ENCODE data around the gene SLIT3.

Gene SLIT3

DNA sequence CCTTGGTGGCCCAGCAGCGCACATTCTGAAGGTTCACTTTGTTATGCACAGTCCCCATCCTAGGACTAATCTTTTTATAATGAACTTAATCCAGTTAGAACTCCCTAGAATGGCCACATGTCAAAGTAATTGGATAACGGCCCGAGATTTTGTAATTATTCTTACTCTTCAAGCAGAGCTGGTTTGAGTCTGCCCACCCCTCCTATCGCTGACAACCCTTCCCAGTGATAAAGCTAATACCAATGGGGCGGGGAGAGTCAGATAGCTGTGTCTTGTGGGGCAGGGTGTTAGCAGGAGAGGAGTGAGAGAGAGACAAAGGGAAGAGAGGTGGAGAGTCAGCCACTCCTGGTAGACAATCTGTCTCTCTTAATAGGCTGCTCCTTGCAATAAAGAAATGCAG is 356.9 kb downstream of the SLIT3 start:
- no peak for DNase-seq

GRCh38 chr5:168943091-168943884 is 357.7 kb downstream of the SLIT3 start:
- DNase-seq: no peak

DNA sequence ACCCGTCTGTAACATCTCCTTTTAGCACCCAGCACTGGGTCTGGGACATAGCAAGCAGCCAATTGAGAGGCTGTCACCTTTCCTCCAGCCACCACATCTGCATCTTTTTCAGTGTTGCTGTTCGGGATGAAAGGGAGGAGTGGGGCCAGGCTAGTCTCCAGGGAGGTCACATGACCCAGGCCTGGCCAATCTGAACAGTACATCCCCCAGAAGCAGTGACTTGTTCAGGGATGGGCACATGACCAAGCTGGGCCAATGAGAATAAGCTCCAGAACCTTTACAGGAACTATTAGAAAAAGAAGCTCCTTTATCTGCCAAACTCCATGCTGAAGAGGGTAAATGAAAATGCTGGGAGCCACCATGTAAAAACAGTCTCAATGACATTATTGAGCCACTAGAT is 359.0 kb downstream of the SLIT3 start:
- DNase-seq: no peak

DNA sequence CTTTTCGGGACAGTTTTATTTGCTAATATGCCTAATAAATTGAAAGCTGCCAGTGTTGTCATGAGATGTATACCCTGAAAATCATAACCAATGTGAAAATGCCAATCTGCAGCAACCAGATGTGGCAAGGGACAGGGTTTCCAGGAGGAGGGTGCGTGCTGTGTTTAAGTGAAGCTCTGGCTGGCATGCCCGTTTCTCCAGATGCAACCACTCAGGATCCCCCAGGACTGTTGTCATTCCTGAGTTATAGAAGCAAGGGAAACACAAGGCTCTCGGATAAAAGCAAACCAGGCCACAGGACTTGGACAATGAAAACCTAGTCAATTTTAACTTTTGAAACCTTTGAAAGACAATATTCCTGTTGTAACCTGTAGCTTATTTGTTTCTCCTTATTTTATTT is 360.2 kb downstream of the SLIT3 start:
- DNase-seq: no peak

DNA sequence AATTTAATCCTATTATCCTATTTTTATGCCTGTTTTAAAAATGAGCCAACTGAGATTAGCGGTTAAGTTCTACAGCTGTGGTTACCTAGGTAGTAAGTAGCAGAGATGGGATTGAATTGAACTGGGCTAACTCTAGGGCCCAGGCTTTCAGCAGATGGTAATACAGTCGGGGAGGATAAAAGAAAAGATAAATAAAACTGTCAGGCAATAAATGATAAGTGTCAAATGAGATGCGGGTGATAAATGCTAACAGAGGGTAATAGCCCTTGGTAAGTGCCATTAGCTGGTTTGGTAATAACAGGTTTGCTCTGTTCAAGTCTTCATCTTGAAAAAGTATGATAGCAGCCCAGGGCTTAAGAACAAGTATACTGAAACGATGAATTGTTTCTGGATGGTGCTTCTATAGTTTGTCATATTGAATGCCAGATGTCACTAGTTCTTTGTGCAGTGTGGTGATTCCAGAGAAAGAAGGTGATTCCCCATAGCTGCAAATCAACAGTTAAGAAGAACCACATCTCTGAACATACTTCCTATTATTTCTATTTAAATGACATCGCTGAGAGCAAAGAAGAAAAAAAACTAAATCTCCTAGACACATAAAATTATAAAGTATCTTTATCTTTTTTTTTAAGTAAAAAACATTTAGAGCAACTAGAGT is 360.9 kb downstream of the SLIT3 start:
- DNase-seq: no peak

DNA sequence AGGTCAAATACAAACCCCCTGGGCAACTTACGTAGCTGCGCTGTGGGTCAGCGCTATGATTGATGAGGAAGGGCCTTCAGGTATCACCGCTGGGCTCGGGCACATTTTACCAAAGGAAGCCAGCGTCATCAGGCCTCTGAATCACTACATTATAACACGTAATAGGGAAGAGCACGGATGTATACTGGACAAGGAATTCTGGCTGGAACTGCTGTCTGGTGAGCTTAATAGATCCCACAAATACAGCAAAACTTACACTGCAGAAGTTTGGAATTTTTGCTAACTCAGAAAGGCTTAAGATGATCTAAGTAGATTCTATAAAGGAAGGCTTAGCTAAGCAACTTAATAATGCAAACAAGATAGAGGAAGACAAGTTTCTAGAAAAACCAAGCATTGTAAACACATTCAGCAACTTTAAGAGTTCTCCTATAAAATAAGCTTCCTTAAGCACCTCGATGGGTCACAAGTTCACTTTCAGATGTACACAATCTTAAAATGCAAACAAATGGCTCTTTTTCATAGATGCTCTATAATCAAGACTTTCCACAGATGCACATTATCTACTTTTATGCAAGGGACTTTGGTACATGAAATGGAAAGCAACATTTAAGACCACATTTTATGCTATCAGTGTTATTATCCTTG is 361.7 kb downstream of the SLIT3 start:
- DNase-seq: no peak

DNA sequence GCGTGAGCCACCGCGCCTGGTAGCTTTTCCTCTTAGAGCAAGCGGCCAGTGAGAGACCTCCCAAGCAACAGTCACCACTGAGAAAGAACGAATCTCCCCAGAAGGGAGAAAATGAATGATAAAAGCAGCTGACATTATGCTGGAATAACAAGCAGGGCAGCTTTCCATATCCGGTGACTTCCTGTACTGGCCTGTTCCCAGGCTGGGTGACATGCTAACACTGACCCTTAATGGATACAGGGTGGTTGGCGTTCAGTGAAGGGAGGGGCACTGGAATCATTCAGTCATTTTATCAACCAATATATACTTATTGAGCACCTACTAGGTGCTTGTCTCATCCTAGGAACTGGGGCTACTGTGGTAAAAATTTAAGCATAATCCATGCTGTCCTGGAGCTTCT is 364.4 kb downstream of the SLIT3 start:
- DNase-seq: no peak

DNA sequence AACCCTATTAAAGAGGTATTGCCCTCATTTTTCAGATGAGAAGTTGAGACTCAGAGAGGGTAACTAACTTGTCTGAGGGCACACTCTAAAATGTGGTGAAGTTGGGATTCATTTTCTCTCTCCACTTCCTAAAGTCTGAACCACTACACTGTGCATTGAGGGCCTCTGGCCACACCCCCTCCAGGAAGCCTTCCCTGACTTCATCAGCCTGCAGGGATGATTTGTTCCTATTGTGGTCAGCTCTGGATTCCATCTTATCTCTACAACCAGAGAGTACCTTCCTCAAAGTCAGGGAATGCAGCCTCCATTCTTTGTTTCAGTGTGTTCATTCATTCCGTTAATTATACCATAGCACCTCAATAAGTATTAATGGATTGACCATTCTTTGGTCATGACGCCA is 365.8 kb downstream of the SLIT3 start:
- no peak for DNase-seq

- DNase-seq: no peak
Measured at GRCh38 chr5:168934169-168934568, 366.8 kb downstream of the SLIT3 start.

DNA sequence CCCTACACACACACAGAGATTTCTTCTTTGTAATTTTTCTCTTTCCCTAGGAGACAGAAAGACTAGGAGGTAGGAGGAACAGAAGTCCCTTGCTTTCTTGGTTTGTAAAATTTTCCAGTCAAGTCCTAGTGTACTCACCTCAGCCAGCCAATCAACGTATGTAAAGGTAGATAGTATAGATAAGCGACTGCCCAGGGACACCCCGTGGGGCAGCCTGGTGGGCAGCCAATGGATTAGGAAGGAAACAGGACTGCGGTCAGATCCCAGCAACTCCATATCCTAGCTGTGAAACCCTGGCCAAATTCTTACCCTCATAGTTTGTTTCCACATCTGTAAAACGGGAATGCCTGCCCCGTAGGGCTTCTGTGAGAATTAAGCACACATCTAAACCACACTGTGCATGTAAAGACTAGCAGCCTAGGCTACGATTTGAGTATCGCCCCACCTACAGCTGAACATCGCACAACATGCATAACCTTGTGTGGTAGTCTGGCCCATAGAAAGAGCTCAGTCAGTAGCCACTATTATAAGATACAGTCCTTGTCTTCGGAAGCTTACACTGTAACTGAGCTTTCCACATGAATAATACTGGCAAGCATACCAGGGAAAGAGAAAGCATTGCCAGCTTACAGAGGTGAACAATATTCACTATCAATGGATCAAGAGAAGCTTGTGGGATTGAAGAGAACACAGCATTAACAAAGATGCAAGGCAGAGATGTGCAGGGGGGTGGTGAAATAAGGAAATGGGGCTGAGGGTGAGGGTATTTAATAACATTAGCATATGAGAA is 368.3 kb downstream of the SLIT3 start:
- no peak for DNase-seq

DNA sequence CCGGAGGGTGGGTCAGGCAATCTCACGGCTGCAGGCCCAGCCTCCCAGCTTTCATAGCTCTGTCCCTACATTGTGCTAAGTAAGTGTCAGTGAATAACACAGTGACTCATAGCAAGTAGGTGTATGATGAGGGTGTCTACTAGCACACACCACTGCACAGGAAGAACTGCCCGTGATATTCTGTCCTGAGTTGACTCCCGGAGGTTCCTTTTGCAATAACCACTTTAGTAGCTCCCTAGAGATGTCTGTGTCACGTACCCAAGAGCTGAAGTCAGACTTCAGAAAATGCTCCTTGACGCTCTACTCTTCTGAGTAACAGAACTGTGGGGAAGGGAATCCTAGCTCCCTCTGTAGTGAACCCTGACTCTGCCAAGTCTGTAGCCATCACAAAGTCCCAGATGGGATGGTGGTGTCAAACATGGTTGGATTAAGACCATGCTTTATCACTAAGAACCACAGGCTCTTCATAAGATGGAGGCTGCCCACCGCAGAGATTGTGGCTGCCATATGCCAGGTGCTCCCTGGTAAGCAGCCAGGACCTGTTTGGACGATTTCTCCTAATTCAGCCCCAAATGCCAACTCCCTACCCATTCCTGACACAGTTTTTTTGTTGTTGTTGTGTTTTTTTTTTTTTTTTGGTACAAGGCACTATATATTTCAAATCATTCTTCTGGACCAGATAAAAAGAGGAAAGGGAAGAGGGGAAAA is 369.1 kb downstream of the SLIT3 start:
- no peak for DNase-seq

DNA sequence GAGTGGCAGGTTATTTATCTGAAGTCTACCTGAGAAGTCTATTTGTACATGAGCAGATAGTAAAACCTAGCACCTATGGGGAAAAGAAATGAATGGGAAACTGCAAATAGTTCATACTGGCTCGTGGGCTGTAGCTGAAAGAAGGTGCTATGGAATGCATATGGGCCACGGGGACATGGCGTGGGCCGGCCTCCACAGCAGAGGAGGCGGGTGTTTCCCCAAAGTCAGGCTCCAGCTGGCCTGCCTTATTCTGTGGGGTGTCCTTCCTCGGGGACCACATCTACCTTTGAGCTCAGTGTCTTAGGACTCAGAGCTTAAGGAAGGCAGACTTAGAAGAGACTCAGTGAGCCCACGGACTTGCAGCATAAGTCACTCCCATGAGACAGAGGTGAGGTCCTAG is 371.3 kb downstream of the SLIT3 start:
- DNase-seq: no peak

- no peak for DNase-seq
Measured at GRCh38 chr5:168925160-168925559, 375.8 kb downstream of the SLIT3 start.

DNA sequence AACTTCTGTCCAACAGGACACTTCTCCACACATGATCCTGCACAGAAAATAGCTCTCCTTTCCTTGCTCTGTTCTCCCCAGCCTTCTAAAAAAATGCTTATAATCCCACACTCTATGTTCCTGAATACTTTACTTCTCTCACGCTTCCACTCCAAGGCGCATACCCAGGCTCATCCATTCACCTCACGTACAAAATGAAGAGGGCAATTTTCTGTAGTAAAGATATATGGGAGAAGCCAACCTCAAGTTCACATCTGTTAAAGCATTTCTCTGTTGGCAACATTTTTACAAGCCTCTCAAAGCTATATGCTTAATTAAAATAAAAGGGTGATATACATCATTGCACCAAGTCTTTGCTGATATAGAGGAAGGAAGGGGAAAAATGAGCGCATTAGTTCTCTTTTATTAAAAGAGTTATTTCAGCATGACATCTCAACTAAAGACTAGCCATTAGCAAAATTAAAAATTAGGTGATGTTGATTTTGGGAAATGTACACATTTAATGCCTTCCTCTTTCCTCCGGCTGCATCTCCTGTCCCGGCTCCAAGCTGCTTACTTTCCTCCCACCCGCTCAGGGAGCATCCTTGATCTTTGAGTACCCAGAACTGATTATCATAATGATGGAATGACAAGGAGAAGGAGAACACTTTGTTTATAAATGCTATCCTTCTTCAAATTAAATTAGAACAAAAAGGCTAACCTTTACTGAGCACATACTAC is 379.6 kb downstream of the SLIT3 start:
- no peak for DNase-seq

GRCh38 chr5:168920019-168920810 is 380.7 kb downstream of the SLIT3 start:
- DNase-seq: no peak

DNA sequence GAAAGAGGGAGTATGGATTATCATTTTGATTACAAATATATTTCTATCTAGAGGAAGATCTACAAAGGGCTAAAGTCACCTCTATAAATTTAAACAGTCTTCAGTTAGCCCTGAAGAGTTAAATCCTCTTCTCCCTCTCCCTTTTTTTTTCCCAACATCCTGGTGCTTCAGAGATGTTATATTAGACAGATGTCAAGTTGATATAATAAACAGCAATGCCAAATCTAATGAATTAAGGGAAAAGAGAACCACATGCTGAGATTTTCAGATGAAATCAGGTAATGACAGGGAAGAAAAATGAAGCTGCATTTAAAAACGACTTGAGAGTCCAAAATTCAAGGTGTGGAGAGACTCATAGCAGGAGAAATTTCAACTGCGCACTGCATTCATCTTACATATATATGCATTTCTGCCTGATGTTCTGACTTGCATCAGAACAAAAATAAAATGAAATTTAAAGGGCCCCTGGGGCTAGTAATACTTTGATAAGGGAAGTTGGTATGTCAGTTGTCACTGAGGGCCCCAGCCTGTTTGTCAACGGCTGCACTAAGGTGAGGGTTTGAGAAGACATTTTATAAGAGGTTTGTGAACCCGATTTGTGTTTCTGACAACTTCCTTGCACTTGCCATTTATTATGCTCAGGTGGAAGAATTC is 382.9 kb downstream of the SLIT3 start:
- DNase-seq: no peak

DNA sequence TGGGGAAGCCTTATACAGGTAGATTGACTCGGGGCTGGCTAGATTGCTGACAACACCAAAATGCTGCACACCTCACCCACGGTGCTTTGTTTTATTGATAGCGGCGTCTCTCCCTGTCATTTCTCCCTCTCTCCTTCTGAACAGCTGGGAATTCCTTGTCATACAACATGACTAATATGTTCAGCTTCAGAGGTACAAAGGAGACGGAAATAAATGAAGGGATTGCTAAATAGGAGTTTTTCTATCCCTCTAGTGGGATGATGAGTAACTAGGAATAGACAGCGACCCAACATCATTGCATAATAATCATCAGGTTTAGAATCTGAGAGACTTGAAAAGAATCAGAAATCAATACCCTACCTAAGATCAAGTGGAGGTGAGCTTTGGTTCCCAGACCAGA is 384.1 kb downstream of the SLIT3 start:
- no peak for DNase-seq

- no peak for DNase-seq
Measured at GRCh38 chr5:168916266-168916665, 384.7 kb downstream of the SLIT3 start.

DNA sequence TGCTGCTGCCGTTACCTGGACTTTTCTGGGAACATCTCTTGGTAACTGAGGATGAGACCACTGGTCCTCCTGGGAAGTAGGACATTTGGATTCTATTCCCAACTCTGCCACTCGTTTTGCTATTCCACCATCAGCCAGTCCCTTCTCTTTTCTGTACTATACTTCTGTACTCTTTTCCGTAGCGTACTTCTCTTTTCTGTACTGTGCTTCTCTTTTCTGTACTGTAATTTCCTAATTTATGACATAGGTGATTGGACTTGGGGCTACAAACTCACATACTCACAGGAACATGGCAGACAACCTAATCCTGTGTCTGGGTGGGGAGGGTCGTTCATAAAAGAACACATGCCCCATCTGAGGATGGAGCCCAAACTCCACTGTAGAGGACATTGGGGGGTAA is 386.4 kb downstream of the SLIT3 start:
- no peak for DNase-seq

- DNase-seq: no peak
Measured at GRCh38 chr5:168910874-168911273, 390.1 kb downstream of the SLIT3 start.

- DNase-seq: no peak
Measured at GRCh38 chr5:168908207-168908606, 392.7 kb downstream of the SLIT3 start.
